ENCODE measurements around the gene NUDT16. TPM values are rescaled to one million over a fixed set of nuclear protein-coding genes. Genes with fewer than 3 reads are reported as not detected.
"Not testable (repeated sequence)": the region's sequence is repeated elsewhere in the genome, so short reads cannot be mapped to it uniquely, and the experiment has no call there.

The NUDT16 gene
- total and polyA plus RNA-seq, 12 donors, result 26.7 to 44.1 (median 38.5) TPM

- Histone ChIP-seq H3K36me3 (peaks cover 0 to 54% (median 7%) of the 10 kb centered on the region in 9 donors), H3K27ac (peak overlapping the region in 2 of 10 donors; percentile 16 to 46), H3K27me3 (no peaks in the 10 kb centered on the region), H3K4me3 (no peak overlapping the region), H3K4me1 (peaks cover 0 to 15% (median 5%) of the 10 kb centered on the region in 9 donors), H3K9me3 (no peaks in the 10 kb centered on the region)
- intact Hi-C loops (cut with DNase I), result no loop called here
- 52 to 54% methylated on average over 10 of the region's 10 CpGs for WGBS, 2 donors
- ATAC-seq, result peak in 3 of 8 donors; percentile 28 to 41 (median 33)
- TF ChIP-seq, protein P1, sequence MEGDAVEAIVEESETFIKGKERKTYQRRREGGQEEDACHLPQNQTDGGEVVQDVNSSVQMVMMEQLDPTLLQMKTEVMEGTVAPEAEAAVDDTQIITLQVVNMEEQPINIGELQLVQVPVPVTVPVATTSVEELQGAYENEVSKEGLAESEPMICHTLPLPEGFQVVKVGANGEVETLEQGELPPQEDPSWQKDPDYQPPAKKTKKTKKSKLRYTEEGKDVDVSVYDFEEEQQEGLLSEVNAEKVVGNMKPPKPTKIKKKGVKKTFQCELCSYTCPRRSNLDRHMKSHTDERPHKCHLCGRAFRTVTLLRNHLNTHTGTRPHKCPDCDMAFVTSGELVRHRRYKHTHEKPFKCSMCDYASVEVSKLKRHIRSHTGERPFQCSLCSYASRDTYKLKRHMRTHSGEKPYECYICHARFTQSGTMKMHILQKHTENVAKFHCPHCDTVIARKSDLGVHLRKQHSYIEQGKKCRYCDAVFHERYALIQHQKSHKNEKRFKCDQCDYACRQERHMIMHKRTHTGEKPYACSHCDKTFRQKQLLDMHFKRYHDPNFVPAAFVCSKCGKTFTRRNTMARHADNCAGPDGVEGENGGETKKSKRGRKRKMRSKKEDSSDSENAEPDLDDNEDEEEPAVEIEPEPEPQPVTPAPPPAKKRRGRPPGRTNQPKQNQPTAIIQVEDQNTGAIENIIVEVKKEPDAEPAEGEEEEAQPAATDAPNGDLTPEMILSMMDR (IDR thresholded peaks at IDR 0.05), result no peak
- DNase-seq, result no peak
Measured at GRCh38 chr3:131370935-131371687, 10.5 kb upstream of the NUDT16 start.

- Histone ChIP-seq H3K27me3 (no peaks in the 10 kb centered on the region), H3K36me3 (peaks cover 0 to 59% (median 7%) of the 10 kb centered on the region in 9 donors), H3K4me1 (peaks cover 0 to 15% (median 5%) of the 10 kb centered on the region in 9 donors), H3K27ac (peak overlapping the region in 3 of 10 donors; percentile 16 to 46 (median 37)), H3K4me3 (no peak overlapping the region), H3K9me3 (no peaks in the 10 kb centered on the region)
- no peak for ATAC-seq
- TF ChIP-seq, protein P1 (IDR thresholded peaks at IDR 0.05), result no peak
- intact Hi-C loops (cut with DNase I), result no loop called here
- 79 to 81% methylated on average over 2 of the region's 2 CpGs for WGBS, 2 donors
- DNase-seq, result no peak
Measured at GRCh38 chr3:131371688-131372066, 9.9 kb upstream of the NUDT16 start.

- Histone ChIP-seq H3K27me3 (no peaks in the 10 kb centered on the region), H3K9me3 (no peaks in the 10 kb centered on the region), H3K36me3 (peaks cover 0 to 59% (median 7%) of the 10 kb centered on the region in 9 donors), H3K4me3 (no peak overlapping the region), H3K4me1 (peaks cover 0 to 18% (median 13%) of the 10 kb centered on the region in 9 donors), H3K27ac (no peak overlapping the region)
- TF ChIP-seq, protein P1 (IDR thresholded peaks at IDR 0.05), result no peak
- 97 to 100% methylated on average over 2 of the region's 2 CpGs for WGBS, 2 donors
- intact Hi-C loops (cut with DNase I), result no loop called here
- no peak for ATAC-seq
- no peak for DNase-seq
Measured at GRCh38 chr3:131374741-131375140, 6.8 kb upstream of the NUDT16 start.

GRCh38 chr3:131380821-131381444, 641 bp upstream of the NUDT16 start:
- intact Hi-C loops (cut with DNase I), result loop anchor here in 7 of 10 donors (5.0 to 10.0 kb wide), 4 partner anchors 94 to 346 kb away; partner anchors contain the start of gene MRPL3 (in 6 of the 7)
- not testable (repeated sequence) for H3K27me3 ChIP-seq, DNase-seq, H3K9me3 ChIP-seq
- peak overlapping the region; percentile 53 to 94 (median 90) for H3K27ac ChIP-seq
- H3K36me3 ChIP-seq, result peaks cover 0 to 36% (median 8%) of the 10 kb centered on the region in 9 donors
- peak in 7 of 8 donors; percentile 3 to 23 (median 7) for ATAC-seq
- peaks cover 14 to 54% (median 47%) of the 10 kb centered on the region in 9 donors for H3K4me1 ChIP-seq
- peak overlapping the region; percentile 22 to 88 (median 80) for H3K4me3 ChIP-seq
- 8 to 10% methylated on average over 16 of the region's 16 CpGs for WGBS, 2 donors

Measured in heart right ventricle (tissue), 16 donors.